Caco-2 (cell line): ENCODE results near the gene PLA2G2C. TPM values are rescaled to one million over a fixed set of nuclear protein-coding genes. Genes with fewer than 3 reads are reported as not detected.

ENCODE experiments used
- BruUV-seq: library from RNA; stranded (reverse); fragments of 400-500 nt; replicated peaks from 2 replicates; lab custom pipeline; 2021; lab: Mats Ljungman, UMichigan
- CTCF ChIA-PET: fragments of 300-600 bp; sonication (Branson Sonifier 250); formaldehyde crosslinking; loops from one replicate; lab custom pipeline; 2022; ENCODE audit warnings: antibody characterized with exemption; lab: Charles Lee
- POLR2A ChIA-PET: fragments of 300-600 bp; sonication (Branson Sonifier 250); formaldehyde crosslinking; loops from one replicate; lab custom pipeline; 2022; ENCODE audit warnings: antibody characterized with exemption; lab: Charles Lee
- DNase-seq, 2 experiments: peaks; one replicate each; pipeline versions ENCODE4 v3.0.0 to v3.0.0-alpha.2; 2020 to 2022
- H3K27me3 ChIP-seq: replicated peaks from 2 replicates; pipeline ENCODE4 v1.6.0; 2011; ENCODE audit warnings: low read length; ENCODE audit not compliant: control insufficient read depth, insufficient read depth
- H3K36me3 ChIP-seq: 2 replicates; pipeline ENCODE4 v1.5.1; 2011; ENCODE audit warnings: low read length; ENCODE audit not compliant: control insufficient read depth, insufficient read depth
- H3K4me1 ChIP-seq: fragments of 250-450 bp; sonication (Bioruptor Pico); 2 replicates; pipeline ENCODE4 v1.5.1; 2020; ENCODE audit warnings: mild to moderate bottlenecking
- H3K4me3 ChIP-seq: 2 replicates; pipeline ENCODE4 v1.5.1; 2011; ENCODE audit warnings: low read depth, mild to moderate bottlenecking, control low read depth, low read length
- H3K9me3 ChIP-seq: fragments of 250-450 bp; sonication (Bioruptor Pico); 2 replicates; pipeline ENCODE4 v1.5.1; 2020; ENCODE audit warnings: mild to moderate bottlenecking, moderate library complexity
- H3K27ac Mint-ChIP-seq: one replicate; pipeline ENCODE4 v1.8.0; 2022; ENCODE audit warnings: mixed read lengths; ENCODE audit not compliant: unreplicated experiment
- H3K27me3 Mint-ChIP-seq: one replicate; pipeline ENCODE4 v1.8.0; 2022; ENCODE audit warnings: mixed read lengths; ENCODE audit not compliant: insufficient read depth, unreplicated experiment
- H3K36me3 Mint-ChIP-seq: one replicate; pipeline ENCODE4 v1.8.0; 2022; ENCODE audit warnings: mild to moderate bottlenecking, mixed read lengths; ENCODE audit not compliant: insufficient read depth, unreplicated experiment
- H3K4me1 Mint-ChIP-seq: one replicate; pipeline ENCODE4 v1.8.0; 2022; ENCODE audit warnings: low read depth, mixed read lengths; ENCODE audit not compliant: unreplicated experiment
- H3K4me3 Mint-ChIP-seq: one replicate; pipeline ENCODE4 v1.8.0; 2022; ENCODE audit warnings: mild to moderate bottlenecking, moderate library complexity, mixed read lengths; ENCODE audit not compliant: unreplicated experiment
- H3K9me3 Mint-ChIP-seq: one replicate; pipeline ENCODE4 v1.8.0; 2022; ENCODE audit warnings: mixed read lengths; ENCODE audit not compliant: unreplicated experiment
- CTCF ChIP-seq, 2 experiments: fragments of 200-600 bp in 1 of 2; IDR thresholded peaks; 1 replicate in 1 of 2; 2 replicates in 1 of 2; pipeline versions ENCODE4 v1.5.1 to v1.8.0; 2011 to 2022; ENCODE audit warnings: antibody characterized with exemption in 1 of 2, control low read depth in 1 of 2, inconsistent platforms in 1 of 2, low read depth in 1 of 2, low read length in 1 of 2, mild to moderate bottlenecking in 1 of 2, moderate library complexity in 1 of 2; ENCODE audit not compliant: insufficient read depth in 1 of 2, severe bottlenecking in 1 of 2, unreplicated experiment in 1 of 2
- intact Hi-C: fragments of 100-400 bp; cut with micrococcal nuclease; formaldehyde crosslinking; loops from one replicate; pipeline ENCODE4 v1.10.0; 2022; ENCODE audit not compliant: unreplicated experiment
- total RNA-seq: library from RNA; stranded (reverse); gene quantifications from 2 replicates; pipeline ENCODE4 v1.2.3, GENCODE V29; 2022

The PLA2G2C gene
- total RNA-seq, 1 experiment from 2014 or later: not detected

DNA sequence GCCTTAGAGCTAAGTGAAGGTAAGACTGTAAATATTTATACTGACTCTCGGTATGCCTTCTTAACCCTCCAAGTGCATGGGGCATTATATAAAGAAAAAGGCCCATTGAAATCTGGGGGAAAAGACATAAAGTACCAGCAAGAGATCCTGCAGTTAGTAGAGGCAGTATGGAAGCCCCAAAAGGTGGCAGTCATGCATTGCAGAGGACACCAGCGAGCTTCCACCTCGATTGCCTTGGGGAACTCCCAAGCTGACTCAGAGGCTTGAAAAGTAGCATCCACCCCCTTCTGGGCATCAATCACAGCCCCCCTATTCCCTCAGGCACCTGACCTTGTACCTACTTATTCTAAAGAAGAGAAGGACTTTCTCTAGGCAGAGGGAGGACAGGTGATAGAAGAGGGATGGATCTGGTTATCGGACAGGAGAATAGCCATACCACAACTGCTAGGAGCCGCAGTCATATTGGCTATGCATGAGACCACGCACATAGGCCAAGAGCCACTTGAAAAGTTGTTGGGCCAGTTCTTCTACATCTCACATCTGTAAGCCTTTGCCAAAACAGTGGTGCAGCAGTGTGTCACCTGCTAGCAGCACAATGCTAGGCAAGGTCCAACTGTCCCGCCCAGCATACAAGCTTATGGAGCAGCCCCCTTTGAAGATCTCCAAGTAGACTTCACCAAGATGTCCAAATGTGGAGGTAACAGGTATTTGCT lies 27.8 kb downstream of the PLA2G2C start:
- BruUV-seq: no TSS peak
- Histone ChIP-seq H3K9me3 (peaks cover 6% of the 10 kb centered on the region), H3K36me3 (no peaks in the 10 kb centered on the region), H3K4me1 (no peaks in the 10 kb centered on the region), H3K4me3 (no peak overlapping the region), H3K27me3 (no peaks in the 10 kb centered on the region)
- CTCF ChIA-PET: no interaction called here
- Mint-ChIP-seq H3K4me3 (no peak overlapping the region), H3K27me3 (no peaks in the 10 kb centered on the region), H3K27ac (no peak overlapping the region), H3K9me3 (no peaks in the 10 kb centered on the region), H3K4me1 (no peaks in the 10 kb centered on the region), H3K36me3 (no peaks in the 10 kb centered on the region)
- no peak for TF ChIP-seq CTCF (IDR thresholded peaks at IDR 0.05; ENCODE audit: insufficient read depth in 1 of 2, low read depth in 1 of 2, low read length in 1 of 2, severe bottlenecking in 1 of 2, unreplicated experiment in 1 of 2)
- intact Hi-C loops: no loop called here
- POLR2A ChIA-PET: no interaction called here
- DNase-seq: no peak

DNA sequence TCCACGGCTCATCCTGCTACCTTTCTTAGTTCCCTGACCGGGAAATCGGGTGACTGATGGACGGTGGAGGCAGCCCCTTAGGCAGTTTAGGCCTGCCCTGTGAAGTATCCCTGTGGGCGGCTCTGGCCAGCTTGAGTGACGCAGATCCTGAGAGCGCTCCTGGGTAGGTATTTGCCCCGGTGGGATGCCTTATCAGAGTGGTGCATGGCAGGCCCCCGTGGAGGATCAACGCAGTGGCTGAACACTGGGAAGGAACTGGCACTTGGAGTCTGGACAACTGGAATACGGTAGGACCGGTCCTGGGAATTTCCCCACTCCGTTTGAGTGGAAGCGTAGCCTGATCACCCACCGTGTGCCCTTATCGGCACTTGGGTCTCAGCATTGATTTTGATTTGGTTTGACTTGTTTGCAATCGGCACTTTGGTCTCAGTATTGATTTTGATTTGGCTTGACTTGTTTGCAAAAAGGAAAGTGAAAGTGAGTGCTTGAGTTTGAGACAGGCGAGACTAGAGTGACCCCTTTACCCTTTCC lies 32.0 kb downstream of the PLA2G2C start:
- H3K36me3 Mint-ChIP-seq: no peaks in the 10 kb centered on the region
- no peaks in the 10 kb centered on the region for H3K9me3 Mint-ChIP-seq
- ChIA-PET POLR2A (no interaction called here), CTCF (no interaction called here)
- no peak overlapping the region for H3K4me3 Mint-ChIP-seq
- no peaks in the 10 kb centered on the region for H3K4me1 Mint-ChIP-seq
- Histone ChIP-seq H3K36me3 (no peaks in the 10 kb centered on the region), H3K9me3 (no peaks in the 10 kb centered on the region), H3K4me1 (no peaks in the 10 kb centered on the region), H3K27me3 (no peaks in the 10 kb centered on the region), H3K4me3 (no peak overlapping the region)
- H3K27me3 Mint-ChIP-seq: no peaks in the 10 kb centered on the region
- intact Hi-C loops: no loop called here
- no peak overlapping the region for H3K27ac Mint-ChIP-seq
- BruUV-seq: no TSS peak
- no peak for DNase-seq
- TF ChIP-seq CTCF (IDR thresholded peaks at IDR 0.05; ENCODE audit: insufficient read depth in 1 of 2, low read depth in 1 of 2, low read length in 1 of 2, severe bottlenecking in 1 of 2, unreplicated experiment in 1 of 2): no peak

- BruUV-seq: no TSS peak
Observed at GRCh38 chr1:20153000-20153418, 33.3 kb downstream of the PLA2G2C start.

More at GRCh38 chr1:20153000-20153418, 33.3 kb downstream of the PLA2G2C start:
- Mint-ChIP-seq H3K27ac (no peak overlapping the region), H3K9me3 (no peaks in the 10 kb centered on the region), H3K27me3 (no peaks in the 10 kb centered on the region), H3K36me3 (no peaks in the 10 kb centered on the region), H3K4me3 (no peak overlapping the region), H3K4me1 (no peaks in the 10 kb centered on the region)
- H3K27me3 ChIP-seq: no peaks in the 10 kb centered on the region
- H3K9me3 ChIP-seq: no peaks in the 10 kb centered on the region
- H3K4me3 ChIP-seq: no peak overlapping the region
- CTCF ChIA-PET: interaction anchor here (0.7 to 1.2 kb wide), 2 partner anchors 178 to 233 kb away, joined by 3 read pairs; no protein-coding TSS in a partner anchor
- no peaks in the 10 kb centered on the region for H3K36me3 ChIP-seq
- no peak for TF ChIP-seq CTCF (IDR thresholded peaks at IDR 0.05; ENCODE audit: insufficient read depth in 1 of 2, low read depth in 1 of 2, low read length in 1 of 2, severe bottlenecking in 1 of 2, unreplicated experiment in 1 of 2)
- POLR2A ChIA-PET: no interaction called here
- no peaks in the 10 kb centered on the region for H3K4me1 ChIP-seq
- DNase-seq: no peak
- intact Hi-C loops: loop anchor here (1.0 kb wide), 3 partner anchors 52 to 235 kb away; no protein-coding TSS in a partner anchor
